HepG2 (cell line): Measurements from ENCODE around the gene HK2. TPM values are rescaled to one million over a fixed set of nuclear protein-coding genes. Genes with fewer than 3 reads are reported as not detected.
A peak's percentile ranks its signal among the peaks of the same experiment; 100 is the strongest.

Source experiments
- ARID2 ChIP-seq: sonication (generic); formaldehyde crosslinking; IDR thresholded peaks from 2 replicates; pipeline ENCODE4 v1.8.1; 2022; ENCODE audit warnings: mild to moderate bottlenecking, missing genetic modification reagents, borderline replicate concordance
- HDAC1 ChIP-seq: sonication (generic); formaldehyde crosslinking; IDR thresholded peaks from 2 replicates; pipeline ENCODE4 v1.5.1; 2020; ENCODE audit warnings: mild to moderate bottlenecking, missing genetic modification reagents
- HES4 ChIP-seq: sonication (generic); formaldehyde crosslinking; IDR thresholded peaks from 2 replicates; pipeline ENCODE4 v1.9.0; 2021; ENCODE audit warnings: mild to moderate bottlenecking, missing genetic modification reagents, borderline replicate concordance
- HOXD1 ChIP-seq: sonication (generic); formaldehyde crosslinking; IDR thresholded peaks from 2 replicates; pipeline ENCODE4 v1.5.0; 2020; ENCODE audit warnings: missing genetic modification reagents
- MEIS1 ChIP-seq: sonication (generic); formaldehyde crosslinking; IDR thresholded peaks from 2 replicates; pipeline ENCODE4 v1.9.0; 2021; ENCODE audit warnings: mild to moderate bottlenecking, missing genetic modification reagents, moderate library complexity, borderline replicate concordance
- RARG ChIP-seq: sonication (generic); formaldehyde crosslinking; IDR thresholded peaks from 2 replicates; pipeline ENCODE4 v1.4.0; 2020; ENCODE audit warnings: low read depth, mild to moderate bottlenecking, missing genetic modification reagents
- SCMH1 ChIP-seq: sonication (generic); formaldehyde crosslinking; IDR thresholded peaks from 2 replicates; pipeline ENCODE4 v1.9.0; 2021; ENCODE audit warnings: missing genetic modification reagents, mild to moderate bottlenecking, borderline replicate concordance
- SIN3B ChIP-seq: fragments of 150-350 bp; IDR thresholded peaks from 2 replicates; pipeline ENCODE4 v1.6.1; 2014; ENCODE audit warnings: low read length
- SP2 ChIP-seq: sonication (generic); formaldehyde crosslinking; IDR thresholded peaks from 2 replicates; pipeline ENCODE4 v1.5.1; 2020; ENCODE audit warnings: mild to moderate bottlenecking, missing genetic modification reagents
- TCF12 ChIP-seq, 2 experiments: fragments of 450-650 bp in 1 of 2; sonication (generic) in 1 of 2; formaldehyde crosslinking in 1 of 2; IDR thresholded peaks; 2 replicates each; pipeline versions ENCODE4 v1.6.1 to v1.8.0; 2017 to 2022; ENCODE audit warnings: antibody characterized with exemption in 1 of 2, mild to moderate bottlenecking in 1 of 2, missing genetic modification reagents in 1 of 2, moderate library complexity in 1 of 2
- TCF7 ChIP-seq: sonication (generic); IDR thresholded peaks from 2 replicates; pipeline ENCODE4 v1.6.1; 2016; ENCODE audit warnings: antibody characterized with exemption, low read depth
- ZIK1 ChIP-seq: sonication (generic); formaldehyde crosslinking; IDR thresholded peaks from 2 replicates; pipeline ENCODE4 v1.5.0; 2020; ENCODE audit warnings: mild to moderate bottlenecking, low read depth, missing genetic modification reagents, borderline replicate concordance
- ZKSCAN5 ChIP-seq: sonication (generic); formaldehyde crosslinking; IDR thresholded peaks from 2 replicates; pipeline ENCODE4 v1.5.1; 2020; ENCODE audit warnings: mild to moderate bottlenecking, missing genetic modification reagents
- ZNF337 ChIP-seq: sonication (generic); formaldehyde crosslinking; IDR thresholded peaks from 2 replicates; pipeline ENCODE4 v1.5.1; 2020; ENCODE audit warnings: missing genetic modification reagents, low read depth, mild to moderate bottlenecking, borderline replicate concordance
- ZNF761 ChIP-seq: sonication (generic); formaldehyde crosslinking; conservative IDR thresholded peaks from 2 replicates; pipeline ENCODE4 v1.4.0; 2020; ENCODE audit warnings: mild to moderate bottlenecking, missing genetic modification reagents
- ZNF766 ChIP-seq: sonication (generic); formaldehyde crosslinking; IDR thresholded peaks from 2 replicates; pipeline ENCODE4 v1.5.0; 2020; ENCODE audit warnings: missing genetic modification reagents, borderline replicate concordance
- ZNF780A ChIP-seq: sonication (generic); formaldehyde crosslinking; IDR thresholded peaks from 2 replicates; pipeline ENCODE4 v1.8.0; 2022; ENCODE audit warnings: mild to moderate bottlenecking, missing genetic modification reagents, moderate library complexity
- ZNF891 ChIP-seq: sonication (generic); formaldehyde crosslinking; IDR thresholded peaks from 2 replicates; pipeline ENCODE4 v1.5.0; 2020; ENCODE audit warnings: mild to moderate bottlenecking, missing genetic modification reagents
- ZSCAN25 ChIP-seq: sonication (generic); formaldehyde crosslinking; IDR thresholded peaks from 2 replicates; pipeline ENCODE4 v1.8.0; 2022; ENCODE audit warnings: mild to moderate bottlenecking, missing genetic modification reagents
- ZSCAN29 ChIP-seq: sonication (generic); formaldehyde crosslinking; conservative IDR thresholded peaks from 2 replicates; pipeline ENCODE4 v1.4.0; 2020; ENCODE audit warnings: mild to moderate bottlenecking, missing genetic modification reagents
- polyA plus RNA-seq, 8 experiments: library from polyadenylated mRNA; depleted of rRNA in 3 of 8; stranded (reverse) in 7 of 8; unstranded in 1 of 8; fragments of >200 nt; fragmentation: Illumina TruSeq in 4 of 8; extraction: Trizol in 4 of 8; gene quantifications; 2 replicates each; pipeline versions ENCODE4 v1.2.1 to v1.2.3, GENCODE V29; 2011 to 2016; ENCODE audit warnings: low read depth in 4 of 8, missing spikeins in 1 of 8, mixed read lengths in 1 of 8; ENCODE audit not compliant: insufficient read depth in 1 of 8
- total RNA-seq, 5 experiments: library from RNA; depleted of rRNA; stranded (reverse); fragments of >200 nt; fragmentation: Illumina TruSeq; extraction: Trizol; gene quantifications; 2 replicates each; pipeline ENCODE4 v1.2.3, GENCODE V29; 2016; ENCODE audit warnings: low read depth in 1 of 5
- TF ChIP-seq, protein P1 (sequence below): sonication (generic); formaldehyde crosslinking; IDR thresholded peaks from 2 replicates; pipeline ENCODE4 v1.8.0; 2022; ENCODE audit warnings: mild to moderate bottlenecking, missing genetic modification reagents; ENCODE audit not compliant: insufficient replicate concordance
- TF ChIP-seq, protein P2 (sequence below): IDR thresholded peaks from 2 replicates; pipeline ENCODE4 v1.6.1; 2016; ENCODE audit warnings: missing compliant biosample characterization, missing genetic modification reagents, borderline replicate concordance
- TF ChIP-seq, protein P3 (sequence below): sonication (generic); formaldehyde crosslinking; IDR thresholded peaks from 2 replicates; pipeline ENCODE4 v1.5.0; 2020; ENCODE audit warnings: mild to moderate bottlenecking, missing genetic modification reagents, borderline replicate concordance

The HK2 gene
- total and polyA plus RNA-seq, 2 of the 13 experiments (the other 11 are each of a cell fraction or from before 2014, with no cell fraction given): 13.2 to 101 TPM

- TF ChIP-seq, protein P1, sequence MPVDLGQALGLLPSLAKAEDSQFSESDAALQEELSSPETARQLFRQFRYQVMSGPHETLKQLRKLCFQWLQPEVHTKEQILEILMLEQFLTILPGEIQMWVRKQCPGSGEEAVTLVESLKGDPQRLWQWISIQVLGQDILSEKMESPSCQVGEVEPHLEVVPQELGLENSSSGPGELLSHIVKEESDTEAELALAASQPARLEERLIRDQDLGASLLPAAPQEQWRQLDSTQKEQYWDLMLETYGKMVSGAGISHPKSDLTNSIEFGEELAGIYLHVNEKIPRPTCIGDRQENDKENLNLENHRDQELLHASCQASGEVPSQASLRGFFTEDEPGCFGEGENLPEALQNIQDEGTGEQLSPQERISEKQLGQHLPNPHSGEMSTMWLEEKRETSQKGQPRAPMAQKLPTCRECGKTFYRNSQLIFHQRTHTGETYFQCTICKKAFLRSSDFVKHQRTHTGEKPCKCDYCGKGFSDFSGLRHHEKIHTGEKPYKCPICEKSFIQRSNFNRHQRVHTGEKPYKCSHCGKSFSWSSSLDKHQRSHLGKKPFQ: no peak
- TF ChIP-seq RARG (CRISPR knock-in tag) (no peak), ZNF891 (no peak), SCMH1 (CRISPR knock-in tag) (no peak), TCF12 (IDR thresholded peaks at IDR 0.05) (no peak), TCF12 (CRISPR knock-in tag; IDR thresholded peaks at IDR 0.05) (peak; percentile 92), TCF7 (peak; percentile 99), MEIS1 (CRISPR knock-in tag) (peak; percentile 98), HES4 (CRISPR knock-in tag) (no peak), SP2 (CRISPR knock-in tag) (no peak), ZNF780A (peak; percentile 63; the same call in 1 of the 2 replicates), ARID2 (CRISPR knock-in tag) (0 out of 2 replicates have a peak, but pooled peaks have one; percentile 41), ZNF337 (CRISPR knock-in tag) (peak; percentile 22; the same call in 1 of the 2 replicates), ZSCAN25 (CRISPR knock-in tag) (no peak), SIN3B (no peak), ZSCAN29 (CRISPR knock-in tag) (peak; percentile 96), ZIK1 (CRISPR knock-in tag) (no peak), ZNF761 (CRISPR knock-in tag) (peak; percentile 11; the same call in 1 of the 2 replicates), ZNF766 (CRISPR knock-in tag) (no peak), ZKSCAN5 (CRISPR knock-in tag) (no peak), HDAC1 (CRISPR knock-in tag) (peak; percentile 84), HOXD1 (CRISPR knock-in tag) (peak; percentile 97)
- TF ChIP-seq, protein P2, sequence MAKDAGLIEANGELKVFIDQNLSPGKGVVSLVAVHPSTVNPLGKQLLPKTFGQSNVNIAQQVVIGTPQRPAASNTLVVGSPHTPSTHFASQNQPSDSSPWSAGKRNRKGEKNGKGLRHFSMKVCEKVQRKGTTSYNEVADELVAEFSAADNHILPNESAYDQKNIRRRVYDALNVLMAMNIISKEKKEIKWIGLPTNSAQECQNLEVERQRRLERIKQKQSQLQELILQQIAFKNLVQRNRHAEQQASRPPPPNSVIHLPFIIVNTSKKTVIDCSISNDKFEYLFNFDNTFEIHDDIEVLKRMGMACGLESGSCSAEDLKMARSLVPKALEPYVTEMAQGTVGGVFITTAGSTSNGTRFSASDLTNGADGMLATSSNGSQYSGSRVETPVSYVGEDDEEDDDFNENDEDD (CRISPR knock-in tag): no peak
- TF ChIP-seq, protein P3, sequence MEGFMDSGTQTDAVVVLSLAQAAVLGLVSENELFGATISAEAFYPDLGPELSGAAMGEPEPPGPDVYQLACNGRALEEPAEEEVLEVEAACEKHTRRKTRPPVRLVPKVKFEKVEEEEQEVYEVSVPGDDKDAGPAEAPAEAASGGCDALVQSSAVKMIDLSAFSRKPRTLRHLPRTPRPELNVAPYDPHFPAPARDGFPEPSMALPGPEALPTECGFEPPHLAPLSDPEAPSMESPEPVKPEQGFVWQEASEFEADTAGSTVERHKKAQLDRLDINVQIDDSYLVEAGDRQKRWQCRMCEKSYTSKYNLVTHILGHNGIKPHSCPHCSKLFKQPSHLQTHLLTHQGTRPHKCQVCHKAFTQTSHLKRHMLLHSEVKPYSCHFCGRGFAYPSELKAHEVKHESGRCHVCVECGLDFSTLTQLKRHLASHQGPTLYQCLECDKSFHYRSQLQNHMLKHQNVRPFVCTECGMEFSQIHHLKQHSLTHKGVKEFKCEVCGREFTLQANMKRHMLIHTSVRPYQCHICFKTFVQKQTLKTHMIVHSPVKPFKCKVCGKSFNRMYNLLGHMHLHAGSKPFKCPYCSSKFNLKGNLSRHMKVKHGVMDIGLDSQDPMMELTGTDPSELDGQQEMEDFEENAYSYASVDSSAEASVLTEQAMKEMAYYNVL: peak; percentile 93; the same call in 1 of the 2 replicates
Measured at GRCh38 chr2:74939919-74940812, 106.2 kb downstream of the HK2 start (continued).
